Measurements from ENCODE around the gene DMP1.
"Not testable (repeated sequence)": the region's sequence is repeated elsewhere in the genome, so short reads cannot be mapped to it uniquely, and the experiment has no call there.

DMP1 gene

DNA sequence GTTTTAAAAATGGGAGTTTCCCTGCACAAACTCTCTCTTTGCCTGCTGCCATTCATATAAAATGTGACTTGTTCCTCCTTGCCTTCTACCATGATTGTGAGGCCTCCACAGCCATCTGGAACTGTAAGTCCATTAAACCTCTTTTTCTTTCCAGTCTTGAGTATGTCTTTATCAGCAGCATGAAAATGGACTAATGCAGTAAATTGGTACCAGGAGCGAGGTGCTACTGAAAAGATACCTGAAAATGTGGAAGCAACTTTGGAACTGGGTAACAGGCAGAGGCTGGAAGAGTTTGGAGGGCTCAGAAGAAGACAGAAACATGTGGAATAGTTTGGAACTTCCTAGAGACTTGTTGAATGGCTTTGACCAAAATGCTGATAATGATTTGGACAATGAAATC lies 40.9 kb downstream of the DMP1 start:
- DNase-seq, result not testable (repeated sequence)

DNA sequence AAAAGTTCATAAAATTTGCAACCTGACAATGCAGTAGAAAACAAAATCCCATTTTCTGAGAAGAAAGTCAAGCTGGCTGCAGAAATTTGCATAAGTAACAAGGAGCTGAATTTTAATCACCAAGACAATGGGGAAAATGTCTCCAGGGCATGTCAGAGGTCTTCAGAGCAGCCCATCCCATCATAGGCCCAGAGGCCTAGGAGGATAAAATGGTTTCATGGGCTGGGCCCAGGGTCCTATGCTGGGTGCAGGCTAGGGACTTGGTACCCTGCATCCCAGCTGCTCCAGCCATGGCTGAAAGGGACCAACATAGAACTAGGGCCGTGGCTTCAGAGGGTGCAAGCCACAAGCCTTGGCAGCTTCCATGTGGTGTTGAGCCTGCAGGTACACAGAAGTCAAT lies 42.0 kb downstream of the DMP1 start:
- not testable (repeated sequence) for DNase-seq

DNA sequence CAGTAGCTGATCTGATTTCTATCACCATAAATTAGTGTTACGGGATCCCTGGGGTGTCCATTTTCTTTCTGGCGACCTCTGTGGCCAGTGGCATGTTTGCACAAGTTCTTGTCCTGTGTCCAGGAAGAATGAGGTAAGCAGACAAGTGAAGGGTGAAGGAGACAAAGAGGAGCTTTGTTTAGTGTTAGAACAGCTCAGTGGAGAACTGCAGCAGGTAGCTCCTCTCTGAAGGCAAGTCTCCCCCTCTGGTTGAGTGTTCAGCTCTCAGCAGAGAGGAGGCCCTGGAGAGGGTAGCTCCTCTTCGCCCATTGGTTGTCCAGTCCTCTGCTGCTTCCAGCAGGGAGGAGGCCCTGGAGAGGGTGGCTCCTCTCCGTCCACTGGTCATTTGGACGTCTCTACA lies 47.2 kb downstream of the DMP1 start:
- DNase-seq, result no peak

DNA sequence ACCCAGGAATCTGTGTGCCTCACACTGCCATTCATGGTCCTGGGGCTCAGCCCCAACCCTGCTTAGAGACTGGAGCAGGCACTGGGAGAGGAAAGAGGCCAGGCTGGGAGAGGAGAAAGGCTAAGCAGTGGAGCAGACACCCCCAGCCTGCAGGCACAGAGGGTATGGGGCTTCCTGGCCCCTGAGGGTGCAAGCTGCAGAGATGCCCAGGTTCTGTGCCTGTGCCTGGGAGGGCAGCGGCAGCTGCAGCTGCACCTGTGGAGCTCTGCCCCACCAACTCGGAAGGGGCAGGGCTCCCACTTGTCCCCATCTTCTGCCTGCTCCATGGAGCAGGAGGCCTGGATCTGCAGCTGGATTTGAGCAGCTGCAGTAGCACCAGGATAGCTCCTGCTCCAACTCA lies 47.9 kb downstream of the DMP1 start:
- DNase-seq, result no peak

DNA sequence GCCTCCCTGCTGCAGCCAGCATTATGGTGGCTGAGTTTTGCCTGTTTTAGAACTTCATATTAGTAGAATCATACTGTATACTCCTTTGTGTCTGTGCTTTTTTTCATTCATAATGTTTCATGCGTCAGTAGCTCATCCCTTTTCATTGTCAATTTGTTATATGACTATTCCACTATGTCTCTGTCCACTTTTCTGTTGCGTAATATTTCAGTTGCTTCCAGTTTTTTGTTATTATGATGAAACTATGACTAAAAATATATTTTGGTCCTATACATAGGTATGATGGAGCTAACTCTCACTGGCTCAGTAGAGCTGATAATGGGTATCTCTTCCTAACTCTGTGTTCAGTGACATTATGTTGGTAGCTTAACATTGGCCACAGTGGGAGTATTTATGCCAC lies 48.3 kb downstream of the DMP1 start:
- no peak for DNase-seq

DNA sequence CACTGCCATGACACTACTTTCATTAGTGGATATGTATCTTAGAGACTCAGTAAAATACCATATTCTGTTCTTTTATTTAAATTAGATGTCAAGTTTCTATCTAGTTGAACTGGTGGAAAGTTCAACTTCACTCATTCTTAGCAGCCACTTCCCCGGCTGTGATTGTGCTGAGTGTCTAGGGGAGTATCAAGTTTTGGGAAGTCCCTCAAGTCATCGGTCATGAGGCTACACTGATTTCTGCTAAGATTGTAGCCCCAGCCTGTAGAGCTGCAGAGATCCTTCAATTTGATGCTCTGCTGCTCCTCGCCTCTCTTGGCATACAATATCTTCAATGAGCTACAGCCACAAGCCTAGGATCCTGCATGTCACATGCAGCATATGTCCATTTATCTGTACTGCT lies 53.9 kb downstream of the DMP1 start:
- DNase-seq, result no peak

DNA sequence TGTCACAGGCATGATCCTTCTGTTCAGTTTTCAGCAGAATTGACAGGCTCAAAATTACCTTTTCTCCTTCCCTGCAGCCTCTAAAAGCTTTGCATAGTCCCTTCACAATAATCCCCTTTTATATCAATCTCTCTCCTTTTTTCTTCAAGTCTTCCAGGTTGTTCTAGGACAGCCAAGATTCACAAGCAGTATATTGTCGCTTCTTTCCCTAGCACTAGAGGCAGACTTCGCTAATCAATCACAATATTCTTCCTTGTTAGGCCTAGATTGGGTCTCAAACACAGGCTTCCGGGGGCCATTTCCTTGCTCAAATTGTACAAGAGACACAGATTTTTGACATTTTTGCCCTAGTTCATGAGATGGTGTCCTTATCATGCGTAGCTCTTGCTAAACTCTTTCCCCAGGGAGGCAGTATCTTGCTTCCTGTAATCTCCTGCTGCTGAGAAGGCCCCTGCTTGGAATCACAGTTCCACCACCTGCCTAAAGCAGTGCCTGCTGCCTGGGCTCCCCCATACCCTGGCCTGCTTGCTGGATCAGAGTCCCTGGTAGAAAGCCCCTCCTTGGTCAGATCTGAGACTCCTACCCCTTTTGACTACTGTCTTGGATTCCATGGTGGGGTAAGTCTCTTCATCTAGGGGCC lies 57.3 kb downstream of the DMP1 start:
- DNase-seq, result no peak

All from stimulated activated CD4-positive, alpha-beta T cell treated with anti-CD3 and anti-CD28 coated beads, Interleukin-4, amount 100 ng/mL, for 4 hours (primary cell).